Stimulated activated CD4-positive, alpha-beta T cell treated with anti-CD3 and anti-CD28 coated beads, Interleukin-4, amount 100 ng/mL, for 1 hour (primary cell): ENCODE results near the gene SRGAP3.

Source experiments
- DNase-seq: peaks from one replicate; pipeline ENCODE4 v3.0.0-alpha.2; 2020

The SRGAP3 gene

DNA sequence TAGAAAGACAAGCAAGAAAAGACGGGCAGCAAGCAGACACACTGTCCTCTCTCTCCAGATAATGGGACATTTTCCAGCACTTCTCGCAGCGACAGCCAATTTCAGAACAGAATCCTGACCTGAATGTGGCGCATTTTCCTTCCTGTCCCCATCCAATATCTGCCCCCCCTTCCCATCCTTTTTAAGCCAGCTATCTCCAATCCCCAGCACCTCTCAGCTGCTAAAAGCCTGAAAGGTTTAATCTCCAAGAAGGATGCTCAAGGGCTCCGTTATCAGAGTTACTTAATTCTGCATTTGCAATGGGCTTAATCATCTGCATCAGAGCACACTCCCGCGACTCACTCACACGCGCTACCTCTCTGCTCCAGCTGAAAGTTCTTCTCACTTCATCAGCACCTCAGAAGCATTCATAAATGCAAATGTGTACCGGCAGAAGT is 50.5 kb downstream of the SRGAP3 start:
- DNase-seq, result no peak

DNA sequence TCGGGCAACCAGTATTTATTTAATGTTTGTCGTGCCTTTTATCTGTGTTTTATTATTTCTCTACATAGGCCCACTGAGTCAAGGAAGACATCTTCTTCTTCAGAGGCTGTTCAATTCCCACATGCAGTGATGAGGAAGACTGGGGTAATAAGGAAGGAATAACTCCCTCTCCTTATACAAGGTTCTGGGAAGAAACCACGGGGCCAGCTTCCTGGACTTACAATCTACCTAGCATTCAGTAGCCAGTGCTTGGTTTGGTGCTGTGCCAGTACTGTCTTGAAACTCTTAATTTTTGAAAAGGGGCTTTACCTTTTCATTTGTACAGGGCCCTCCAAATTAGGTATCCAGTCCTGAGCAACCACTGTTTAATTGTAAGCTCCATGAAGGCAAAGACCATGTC is 51.2 kb downstream of the SRGAP3 start:
- DNase-seq, result no peak

DNA sequence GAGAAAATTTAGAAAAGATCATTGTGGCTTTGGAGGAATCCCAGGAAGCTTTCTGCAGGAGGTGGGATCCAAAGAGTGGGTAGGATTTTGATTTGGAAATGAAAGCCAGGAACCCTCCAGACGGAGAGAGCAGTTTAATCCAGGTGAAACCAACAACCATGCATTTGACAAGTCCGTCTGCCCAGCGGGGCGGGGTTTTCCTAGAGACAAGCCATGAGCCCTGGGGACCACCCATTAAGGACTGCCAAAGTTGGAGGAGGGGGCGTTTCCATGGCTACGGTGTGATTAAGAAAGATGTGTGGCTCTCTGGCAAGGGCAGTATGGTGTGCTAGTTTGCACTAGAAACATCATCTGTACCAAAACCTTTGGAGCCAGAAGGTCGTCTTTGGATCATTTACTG is 53.4 kb downstream of the SRGAP3 start:
- DNase-seq, result no peak

DNA sequence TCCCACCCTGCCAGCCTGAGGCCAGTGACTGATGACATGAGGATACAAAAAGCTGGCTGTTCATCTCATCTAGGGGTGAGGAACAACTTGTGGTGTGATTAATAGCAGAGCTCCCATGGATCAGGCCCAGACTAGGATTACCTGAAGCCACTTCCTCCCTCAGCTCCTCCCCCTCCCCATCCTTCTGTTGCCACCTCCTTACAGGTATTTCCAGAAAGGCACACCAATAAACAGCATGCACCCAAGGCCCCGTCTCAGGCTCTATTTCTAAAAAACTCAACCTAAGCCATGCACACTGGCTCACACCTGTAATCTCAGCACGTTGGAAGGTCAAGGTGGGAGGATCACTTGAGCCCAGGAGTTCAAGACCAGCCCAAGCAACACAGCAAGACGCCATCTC is 54.1 kb downstream of the SRGAP3 start:
- no peak for DNase-seq

DNA sequence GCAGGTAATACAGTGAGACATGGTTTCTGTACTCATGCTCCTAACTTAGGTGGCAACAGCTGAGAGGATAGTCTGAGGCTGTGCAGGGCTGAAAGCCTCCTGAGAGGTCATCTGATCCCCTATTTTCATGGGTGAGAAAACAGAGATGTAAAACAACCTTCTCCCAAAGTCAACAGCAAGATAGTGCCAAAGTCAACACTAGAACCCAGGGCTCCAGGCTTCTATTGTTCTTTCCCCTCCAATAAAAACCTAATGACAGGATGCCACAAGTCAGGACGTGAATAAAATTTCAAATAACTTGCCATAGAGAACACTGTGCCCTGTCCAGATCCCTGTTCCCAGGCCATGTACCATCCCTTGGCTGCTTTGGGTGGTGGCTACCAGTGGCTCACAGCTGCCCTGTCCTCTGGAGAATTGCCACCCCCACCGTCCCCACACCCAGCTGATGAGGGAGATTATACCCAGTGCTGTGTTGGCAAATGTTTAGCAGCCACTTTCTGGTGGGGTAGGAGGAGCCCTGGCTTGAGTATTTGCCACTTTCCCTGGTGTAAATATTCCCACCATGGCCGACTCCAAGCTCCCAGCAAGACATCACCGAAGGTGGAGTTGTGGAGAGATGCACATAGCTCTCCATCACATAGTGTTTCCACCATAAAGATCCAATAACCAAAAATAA is 54.8 kb downstream of the SRGAP3 start:
- no peak for DNase-seq

DNA sequence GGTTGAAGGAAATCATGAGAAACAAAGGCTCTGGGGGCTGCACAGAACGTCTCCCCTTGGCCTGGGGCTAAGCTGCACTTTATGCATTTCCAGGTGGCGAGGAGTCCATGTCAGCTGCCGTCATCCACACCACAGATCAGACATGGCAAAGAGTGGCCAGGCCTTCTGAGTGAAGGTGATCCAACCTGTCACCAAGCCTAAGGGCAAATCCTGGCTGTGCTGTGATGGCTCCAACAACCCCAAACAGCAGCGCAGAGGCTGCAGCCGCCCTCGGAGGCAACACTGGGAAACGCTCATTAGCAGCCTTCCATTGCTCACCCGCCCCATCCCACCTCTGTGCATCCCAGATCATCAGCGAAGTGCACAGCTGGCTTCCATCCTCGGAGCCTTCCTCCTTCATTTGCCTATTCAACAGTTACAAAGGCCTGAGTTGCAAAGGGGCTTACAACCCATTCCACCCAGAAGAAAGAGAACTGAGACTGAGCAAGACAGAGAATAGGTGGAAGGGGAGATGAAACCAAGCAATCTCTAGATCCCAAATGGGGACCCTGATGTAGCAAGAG is 55.7 kb downstream of the SRGAP3 start:
- no peak for DNase-seq

DNA sequence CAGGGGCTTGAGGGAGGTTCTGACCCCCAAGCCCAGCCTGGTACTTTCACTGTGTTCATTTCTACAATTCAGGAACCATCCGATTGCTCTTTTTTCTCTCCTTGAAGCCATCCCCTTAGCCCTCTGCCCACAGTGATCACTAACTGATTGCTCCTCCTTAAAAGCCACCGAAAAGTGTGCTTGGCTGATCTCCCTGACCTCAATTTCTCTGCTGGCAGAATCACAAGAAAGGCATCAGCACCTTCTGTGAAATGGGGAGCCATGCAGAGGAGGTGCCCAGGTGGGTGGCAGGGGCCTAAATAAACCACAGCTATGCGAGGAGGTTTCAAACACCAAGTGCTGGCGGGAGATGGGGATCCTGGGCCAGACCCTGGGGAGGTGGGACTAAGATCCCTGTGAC is 56.2 kb downstream of the SRGAP3 start:
- no peak for DNase-seq

DNA sequence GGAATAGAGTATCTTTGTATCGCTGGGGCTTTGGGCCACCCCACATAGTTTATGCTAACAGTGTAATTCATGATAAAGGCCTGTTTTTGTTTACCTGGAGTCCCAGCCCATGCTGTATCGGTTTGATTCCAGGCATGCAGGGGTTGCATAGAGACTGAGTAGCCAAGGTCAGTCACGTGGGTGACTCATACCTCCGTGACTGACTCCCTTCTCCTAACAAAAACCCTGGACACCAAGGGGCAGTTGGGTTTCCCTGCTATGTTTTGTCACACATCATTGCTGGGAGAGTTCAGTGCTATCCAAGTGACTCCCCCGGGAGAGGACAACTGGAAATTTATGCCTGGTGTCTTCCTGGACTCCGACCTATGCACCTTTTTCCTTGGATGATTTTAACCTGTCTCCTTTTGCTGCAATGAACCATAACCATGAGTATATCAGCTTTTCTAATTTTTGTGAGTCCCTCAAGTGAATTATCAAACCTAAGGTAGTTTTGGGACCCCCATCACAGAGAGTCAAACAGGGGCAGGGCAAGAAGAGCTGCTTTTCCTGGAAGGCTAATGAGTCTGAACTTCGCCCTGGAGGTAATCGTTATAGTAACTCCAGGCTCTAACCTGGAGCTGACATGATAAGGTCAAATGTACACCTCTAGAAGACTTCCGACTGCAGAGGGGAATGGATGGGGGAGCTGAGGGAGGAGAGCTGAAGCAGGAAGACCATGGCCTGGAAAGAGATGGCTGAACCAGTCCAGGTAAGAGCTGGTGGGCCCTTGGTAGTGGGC is 57.0 kb downstream of the SRGAP3 start:
- DNase-seq, result no peak

DNA sequence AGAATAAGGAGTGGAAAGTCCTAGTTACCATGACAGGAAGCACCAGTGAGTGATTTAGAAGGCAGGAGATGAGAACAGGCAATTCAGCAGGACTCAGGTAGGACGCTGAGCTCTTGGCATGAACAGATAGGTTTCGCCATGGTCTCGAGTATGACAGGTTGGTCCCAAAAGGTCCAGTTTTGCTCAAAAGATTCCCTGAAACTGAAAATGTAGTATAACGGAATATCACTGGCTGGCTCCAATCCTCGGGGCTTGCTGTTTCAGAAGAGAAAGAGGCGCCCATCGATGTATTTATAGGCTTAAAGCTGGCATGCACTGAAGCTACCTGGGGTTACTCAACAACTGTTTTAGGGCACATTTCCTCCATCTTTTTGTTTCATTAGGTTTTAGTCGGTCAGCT is 59.2 kb downstream of the SRGAP3 start:
- no peak for DNase-seq

DNA sequence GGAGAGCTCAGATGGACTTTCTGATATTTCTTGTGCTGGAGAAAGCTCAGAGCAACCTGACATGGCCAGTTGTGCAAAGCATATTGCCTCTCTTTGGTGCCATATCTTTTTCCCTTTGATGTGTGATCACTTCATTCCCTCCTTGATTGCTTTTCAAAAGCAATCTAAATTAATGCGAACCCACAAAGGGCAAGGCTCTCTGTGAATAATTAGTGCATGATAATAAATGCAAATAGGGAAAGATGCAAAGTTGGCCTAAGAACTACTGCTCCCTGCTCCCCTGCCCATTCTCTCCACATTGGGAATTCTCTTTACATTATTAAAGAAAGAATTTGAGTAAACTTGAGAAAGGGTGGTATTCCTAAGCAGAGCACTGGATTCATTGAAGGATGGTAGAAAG is 60.9 kb downstream of the SRGAP3 start:
- no peak for DNase-seq

DNA sequence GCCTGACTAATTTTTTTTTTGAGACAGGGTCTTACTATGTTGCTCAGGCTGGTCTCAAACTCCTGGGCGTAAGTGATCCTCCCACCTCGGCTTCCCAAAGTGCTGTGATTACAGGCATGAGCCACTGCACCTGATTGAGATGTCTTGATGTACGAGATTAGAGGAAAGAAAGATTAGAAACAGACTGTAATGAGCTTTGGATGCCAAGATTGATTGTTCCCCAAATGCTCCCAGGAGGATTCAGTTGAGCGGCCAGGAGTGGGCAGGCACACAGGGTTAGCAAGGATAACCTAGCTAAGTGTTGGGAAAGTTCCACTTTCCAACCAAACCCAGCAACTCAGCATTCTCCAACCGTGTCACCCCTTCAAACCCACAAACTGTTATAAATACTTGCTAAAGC is 63.7 kb downstream of the SRGAP3 start:
- no peak for DNase-seq

DNA sequence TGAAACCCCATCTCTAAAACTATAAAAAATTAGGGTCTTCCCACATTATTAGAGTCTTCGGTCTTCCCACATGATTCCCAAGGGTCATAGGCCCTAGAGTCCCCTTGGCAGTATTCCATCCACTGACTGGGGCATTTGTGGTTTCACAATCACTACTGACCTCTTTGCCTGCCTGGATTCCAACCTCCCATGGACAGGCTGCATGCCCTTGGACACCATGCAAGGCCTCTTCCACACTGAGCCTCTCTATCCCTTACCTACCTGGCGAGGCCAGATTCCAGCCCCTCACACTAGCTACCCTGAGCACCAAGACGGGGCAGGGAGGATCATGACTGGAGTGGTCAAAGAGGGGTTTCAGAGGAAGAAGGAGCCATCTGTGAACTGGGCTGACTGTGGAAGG is 64.4 kb downstream of the SRGAP3 start:
- DNase-seq, result no peak

DNA sequence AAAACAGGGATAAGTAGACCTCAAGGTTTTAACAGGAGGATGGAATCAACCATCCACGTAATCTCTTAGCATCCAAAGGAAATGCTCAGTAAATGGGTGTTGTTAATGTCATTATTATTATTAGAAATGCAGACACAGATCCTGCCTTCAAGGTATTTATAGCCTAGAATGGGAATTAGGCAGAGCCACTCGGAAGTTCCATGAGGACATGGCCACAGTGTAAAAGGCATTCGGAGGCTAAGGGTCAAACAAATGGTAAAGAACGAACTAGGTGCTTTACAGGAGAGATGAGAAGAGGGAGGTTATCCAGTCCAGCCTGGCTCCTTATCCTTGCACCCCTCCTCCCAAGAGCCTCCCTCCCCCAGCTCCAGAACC is 65.0 kb downstream of the SRGAP3 start:
- DNase-seq, result no peak

DNA sequence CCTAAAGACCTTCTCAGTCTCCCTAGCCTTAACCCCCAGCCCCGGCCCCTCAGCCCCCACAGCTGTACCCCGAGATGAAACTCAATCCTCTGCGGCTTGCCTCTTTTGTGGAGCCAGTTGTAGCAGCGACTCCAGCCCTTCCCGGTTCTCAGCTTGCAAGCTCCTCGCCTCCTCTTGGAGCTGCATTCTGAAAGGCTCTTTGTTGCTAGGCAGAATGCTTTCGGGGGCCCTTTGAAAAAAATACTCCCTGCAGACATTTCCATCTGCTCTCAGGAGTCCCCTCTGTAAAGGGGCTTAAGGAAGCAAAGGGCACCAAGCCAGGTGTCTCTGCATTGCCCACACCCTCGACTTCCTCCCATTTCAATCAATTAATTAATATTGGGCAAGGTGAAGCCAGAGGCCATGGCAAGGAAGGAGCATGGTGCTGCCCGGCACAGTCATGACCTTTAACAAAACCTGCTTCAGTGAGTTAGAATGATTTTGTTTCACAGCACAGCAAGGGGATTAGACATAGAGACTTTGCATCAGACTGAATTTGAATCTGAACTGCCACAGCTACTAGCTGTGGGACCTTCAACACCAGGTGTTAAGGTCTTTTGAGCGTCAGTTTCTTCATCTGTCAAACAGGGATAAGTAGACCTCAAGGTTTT is 65.5 kb downstream of the SRGAP3 start:
- DNase-seq, result no peak

DNA sequence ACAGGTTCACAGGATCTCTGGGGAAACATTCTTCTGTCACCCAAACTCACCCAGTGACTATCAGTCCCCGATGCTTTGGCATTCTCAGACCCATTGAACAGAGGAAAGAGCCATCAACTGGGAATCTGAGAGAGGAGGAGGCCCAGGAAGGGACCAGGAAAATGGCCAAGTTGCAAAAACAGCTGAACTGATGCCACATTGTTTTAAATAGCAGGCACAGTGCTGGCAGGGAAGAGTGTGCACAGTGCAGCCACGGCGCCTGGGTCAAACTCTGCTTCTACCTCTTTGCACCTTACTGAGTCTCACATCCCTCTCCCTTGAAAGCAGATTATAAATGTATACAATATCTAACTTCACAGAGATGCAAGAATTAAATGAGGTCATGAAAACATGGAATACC is 66.4 kb downstream of the SRGAP3 start:
- DNase-seq, result no peak

DNA sequence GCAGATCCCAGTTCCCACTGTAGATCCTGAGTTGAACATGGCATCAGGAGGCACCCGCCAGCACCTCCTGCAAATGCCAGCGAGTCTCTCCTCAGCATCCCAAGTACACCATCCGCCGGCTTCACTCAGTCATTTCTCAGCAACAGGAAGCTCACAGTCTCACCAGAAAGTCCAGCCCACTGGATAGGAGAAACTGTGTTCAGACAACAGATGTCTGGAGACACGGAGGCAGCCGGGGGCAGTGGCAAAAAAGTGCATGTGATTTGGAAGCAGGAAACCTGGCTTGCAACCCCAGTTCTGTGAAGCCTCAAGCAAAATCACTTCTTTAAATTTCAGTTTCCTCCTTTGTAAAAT is 68.7 kb downstream of the SRGAP3 start:
- no peak for DNase-seq

DNA sequence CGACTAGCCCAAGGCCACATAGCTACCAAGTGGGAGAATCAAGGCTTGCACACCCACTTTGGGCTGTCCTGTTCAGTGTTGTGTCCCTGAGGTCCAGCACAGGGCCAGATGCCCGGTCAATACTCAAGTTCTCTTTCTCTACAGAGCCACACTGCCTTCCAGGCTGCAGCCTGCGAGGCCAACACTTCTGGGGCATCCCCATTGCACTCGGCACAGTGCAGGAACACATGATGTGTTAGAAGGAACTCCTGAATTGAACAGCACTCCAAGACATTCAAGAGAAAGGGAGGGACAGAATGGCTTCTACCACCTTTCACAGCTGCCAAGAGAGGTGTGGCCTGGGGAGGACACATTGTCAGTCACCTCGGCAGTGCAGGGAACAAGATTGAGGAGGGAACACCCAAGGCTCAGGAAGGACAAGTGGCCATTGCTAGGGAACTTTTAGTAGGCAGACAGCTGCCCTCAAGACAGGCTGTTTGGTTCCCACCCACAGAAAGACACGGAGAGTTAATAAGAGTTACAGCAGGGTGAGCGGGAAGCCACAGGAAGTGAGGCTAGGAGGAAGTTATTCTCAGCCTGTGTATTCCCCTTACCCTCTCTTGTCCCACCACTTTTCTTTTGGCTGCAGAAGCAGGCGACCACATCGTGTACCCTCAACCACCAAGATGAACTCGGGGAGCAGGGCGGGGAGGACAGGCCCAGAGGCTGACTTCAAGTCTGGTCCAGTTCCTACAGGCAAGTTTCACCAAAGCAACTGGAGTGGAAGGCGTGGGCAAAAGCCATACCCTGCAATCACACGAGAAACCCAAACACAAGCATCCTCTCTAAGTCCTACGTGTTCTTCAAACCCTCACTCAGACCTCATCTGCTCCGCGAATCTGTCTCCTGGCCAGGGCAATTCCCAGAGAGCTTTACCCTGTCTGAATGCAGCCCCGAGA is 69.4 kb downstream of the SRGAP3 start:
- no peak for DNase-seq

DNA sequence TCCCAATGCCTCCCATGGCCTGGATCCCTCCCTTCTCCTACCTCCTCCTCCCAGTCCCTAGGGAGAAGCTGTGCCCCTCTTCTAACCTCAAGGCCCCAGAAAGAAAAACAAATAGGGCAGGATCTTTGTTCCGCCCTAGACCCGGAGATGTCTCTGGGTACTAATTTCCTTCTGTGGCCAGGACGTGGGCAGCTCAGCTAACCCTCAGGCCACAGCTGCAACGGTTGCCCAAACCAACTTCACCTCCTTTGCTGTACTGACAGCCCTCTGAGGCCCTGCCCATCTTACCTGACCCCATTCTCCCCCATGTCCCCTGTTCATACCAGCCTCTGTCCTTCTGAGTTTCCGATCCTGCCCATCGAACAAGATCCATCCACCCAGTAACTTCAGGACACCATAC is 70.7 kb downstream of the SRGAP3 start:
- no peak for DNase-seq

DNA sequence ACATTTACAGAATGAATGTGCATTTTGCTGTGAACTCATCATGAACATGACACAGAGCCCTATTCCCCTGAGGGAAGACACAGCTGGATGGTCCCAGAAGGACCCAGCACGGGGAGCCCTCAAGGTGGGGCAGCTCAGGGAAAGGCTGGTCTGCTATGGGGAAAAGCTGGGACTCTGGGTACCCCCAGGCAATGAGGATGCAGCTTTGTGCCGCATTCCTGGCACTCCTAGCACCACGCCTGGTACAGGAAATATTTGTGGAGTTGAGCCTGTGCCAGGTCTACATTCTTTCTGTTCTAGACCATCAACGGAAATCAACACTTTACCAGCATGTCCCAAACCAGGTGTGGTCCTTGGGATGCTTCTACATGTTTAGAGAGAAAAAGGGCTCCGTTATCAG is 74.0 kb downstream of the SRGAP3 start:
- DNase-seq, result no peak

DNA sequence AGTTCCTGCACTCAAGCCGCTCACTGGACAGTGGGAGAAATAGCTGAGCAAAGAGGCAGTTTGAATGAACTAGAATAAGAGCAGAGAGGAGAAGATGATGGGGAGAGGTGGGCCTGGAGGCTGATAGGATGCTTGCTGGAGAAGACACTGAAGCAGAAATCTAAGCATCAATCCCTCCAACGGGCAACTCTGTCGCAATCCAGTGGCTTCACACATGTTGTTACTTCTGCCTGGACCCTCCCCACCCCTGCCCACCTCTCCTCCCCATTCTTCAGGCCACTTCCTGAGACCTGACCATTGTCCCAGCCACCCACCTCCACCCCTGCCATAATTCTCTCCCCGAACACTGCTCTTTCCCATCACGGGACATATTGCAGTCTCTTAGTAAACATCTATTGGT is 76.0 kb downstream of the SRGAP3 start:
- DNase-seq, result no peak

DNA sequence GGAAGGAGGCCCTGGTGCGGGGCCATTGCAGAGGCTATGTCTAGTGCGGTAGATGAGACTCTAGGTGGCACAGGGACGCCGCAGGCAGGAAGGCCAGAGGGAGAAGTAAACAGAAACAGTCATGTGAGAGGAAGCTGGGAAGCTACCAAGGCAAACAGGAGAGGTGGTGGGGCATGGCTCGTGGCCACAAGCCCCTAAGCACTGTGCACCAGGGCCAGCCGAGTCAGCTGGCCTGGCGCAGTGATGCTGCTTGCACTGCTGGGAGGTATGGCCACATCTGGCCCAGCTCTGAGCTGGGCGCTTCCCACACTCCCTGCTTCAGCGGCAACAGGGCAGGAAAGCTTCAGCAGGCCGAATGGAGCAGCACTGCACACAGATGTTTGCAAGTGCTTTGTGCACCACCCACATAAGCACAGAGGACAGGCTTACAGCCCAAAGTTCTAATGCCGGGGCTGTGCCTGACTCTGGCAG is 76.6 kb downstream of the SRGAP3 start:
- DNase-seq, result no peak

DNA sequence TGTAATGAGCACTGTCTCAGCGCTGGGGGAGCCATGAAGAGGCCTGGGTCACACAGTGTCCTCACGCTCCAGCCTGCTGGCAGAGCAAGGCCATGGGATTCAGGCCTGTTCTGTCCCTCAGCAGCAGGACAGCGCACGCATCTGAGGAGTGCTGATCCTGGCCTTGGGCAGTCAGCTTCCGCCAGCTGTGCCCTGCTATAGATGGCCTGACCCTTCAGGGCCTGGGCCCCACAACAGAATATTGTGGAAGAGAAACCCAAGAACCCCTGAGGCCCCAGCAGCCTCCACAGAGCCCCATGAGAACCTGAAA is 78.6 kb downstream of the SRGAP3 start:
- no peak for DNase-seq
